A549 (cell line): Measurements from ENCODE around the gene TFCP2L1. TPM values are rescaled to one million over a fixed set of nuclear protein-coding genes. Genes with fewer than 3 reads are reported as not detected.

Source experiments
- ATAC-seq, 2 experiments: fragments of 200-7000 bp in 1 of 2; fragments of >200 bp in 1 of 2; cut with Nextera tagmentation in 1 of 2; cut with Tn5 transposase in 1 of 2; 3 replicates each; pipeline versions ENCODE4 v1.8.0 to v1.9.1; 2018 to 2020; ENCODE audit warnings: mild to moderate bottlenecking in 1 of 2, moderate library complexity in 1 of 2
- CTCF ChIA-PET: fragments of 300-600 bp; sonication (Branson Sonifier 250); formaldehyde crosslinking; extraction: SDS; loops from one replicate; lab custom pipeline; 2021; ENCODE audit warnings: antibody characterized with exemption, inconsistent platforms; lab: Yijun Ruan, JAX
- POLR2A ChIA-PET: fragments of 350-600 bp; formaldehyde crosslinking; extraction: SDS; loops from one replicate; lab custom pipeline; 2021; ENCODE audit warnings: antibody characterized with exemption, inconsistent platforms; lab: Yijun Ruan, JAX
- DNase-seq, 2 experiments: peaks; one replicate each; pipeline versions ENCODE4 v3.0.0 to v3.0.0-alpha.2; 2011 to 2016; ENCODE audit warnings: low read depth in 1 of 2, low spot score in 1 of 2
- FAIRE-seq: peaks from 2 replicates; lab custom pipeline; 2011; peaks lifted over from hg19 to GRCh38; lab: Jason Lieb, UNC
- H3K27ac ChIP-seq, 2 experiments: fragments of >200 bp; sonication (Bioruptor Twin); formaldehyde crosslinking; 3 replicates each; pipeline ENCODE4 v1.5.1; 2016 to 2017
- H3K4me1 ChIP-seq: fragments of >200 bp; sonication (Bioruptor Twin); formaldehyde crosslinking; 3 replicates; pipeline ENCODE4 v1.6.1; 2016
- H3K4me2 ChIP-seq: fragments of >200 bp; sonication (Bioruptor Twin); formaldehyde crosslinking; 3 replicates; pipeline ENCODE4 v1.6.1; 2016
- H3K4me3 ChIP-seq: fragments of >200 bp; sonication (Bioruptor Twin); formaldehyde crosslinking; 3 replicates; pipeline ENCODE4 v1.5.1; 2016
- H3K9me3 ChIP-seq: fragments of >200 bp; sonication (Bioruptor Twin); formaldehyde crosslinking; 3 replicates; pipeline ENCODE4 v1.6.1; 2016
- BHLHE40 ChIP-seq: IDR thresholded peaks from 2 replicates; pipeline ENCODE4 v1.6.1; 2012; ENCODE audit warnings: low read depth, low read length, inconsistent platforms
- CHD4 ChIP-seq: fragments of 200-600 bp; sonication (generic); IDR thresholded peaks from 2 replicates; pipeline ENCODE4 v1.6.1; 2016; ENCODE audit warnings: antibody characterized with exemption, mild to moderate bottlenecking, borderline replicate concordance
- EHMT2 ChIP-seq: fragments of 200-600 bp; sonication (generic); IDR thresholded peaks from 2 replicates; pipeline ENCODE4 v1.6.1; 2016; ENCODE audit warnings: antibody characterized with exemption, low read depth, mild to moderate bottlenecking, moderate library complexity
- ELK1 ChIP-seq: fragments of 150-350 bp; IDR thresholded peaks from 2 replicates; pipeline ENCODE4 v1.6.1; 2014; ENCODE audit warnings: low read depth, mild to moderate bottlenecking, low read length
- ESRRA ChIP-seq: fragments of 150-350 bp; IDR thresholded peaks from 2 replicates; pipeline ENCODE4 v1.6.1; 2014; ENCODE audit warnings: mild to moderate bottlenecking, low read length, borderline replicate concordance
- FOSB ChIP-seq: fragments of 250-450 bp; sonication (Bioruptor Pico); IDR thresholded peaks from 2 replicates; pipeline ENCODE4 v1.5.0; 2020; ENCODE audit warnings: mild to moderate bottlenecking, moderate library complexity
- FOSL2 ChIP-seq, 2 experiments: fragments of 450-650 bp in 1 of 2; fragments of >200 bp in 1 of 2; sonication (Bioruptor Twin) in 1 of 2; formaldehyde crosslinking; IDR thresholded peaks; 2 replicates each; pipeline versions ENCODE4 v1.5.0 to v1.6.1; 2016 to 2020; ENCODE audit warnings: mild to moderate bottlenecking in 1 of 2, moderate library complexity in 1 of 2
- GATA3 ChIP-seq: IDR thresholded peaks from 2 replicates; pipeline ENCODE4 v1.6.1; 2012; ENCODE audit warnings: borderline replicate concordance
- HEYL ChIP-seq: fragments of 250-450 bp; sonication (Bioruptor Pico); IDR thresholded peaks from 2 replicates; pipeline ENCODE4 v1.8.0; 2021; ENCODE audit warnings: mild to moderate bottlenecking, moderate library complexity
- HOXB13 ChIP-seq: fragments of 250-450 bp; sonication (Bioruptor Pico); IDR thresholded peaks from 2 replicates; pipeline ENCODE4 v1.5.0; 2020; ENCODE audit warnings: low read depth, mild to moderate bottlenecking, moderate library complexity
- KDM5A ChIP-seq: fragments of 200-600 bp; sonication (generic); IDR thresholded peaks from 2 replicates; pipeline ENCODE4 v1.6.1; 2016; ENCODE audit warnings: antibody characterized with exemption, mild to moderate bottlenecking
- MAX ChIP-seq: IDR thresholded peaks from 2 replicates; pipeline ENCODE4 v1.6.1; 2012
- MAZ ChIP-seq: fragments of 150-350 bp; IDR thresholded peaks from 2 replicates; pipeline ENCODE4 v1.6.1; 2014; ENCODE audit warnings: antibody characterized with exemption, low read depth, low read length, borderline replicate concordance
- MYC ChIP-seq: IDR thresholded peaks from 2 replicates; pipeline ENCODE4 v1.6.1; 2012; ENCODE audit warnings: mild to moderate bottlenecking, inconsistent platforms, low read length, improper control_type of control experiment, borderline replicate concordance
- NFE2L2 ChIP-seq: fragments of 150-350 bp; conservative IDR thresholded peaks from 2 replicates; pipeline ENCODE4 v1.6.1; 2014; ENCODE audit warnings: low read length
- NR3C1 ChIP-seq: fragments of >200 bp; sonication (Bioruptor Twin); formaldehyde crosslinking; IDR thresholded peaks from 3 replicates; pipeline ENCODE4 v1.6.1; 2017
- PHF8 ChIP-seq: fragments of 200-600 bp; sonication (generic); IDR thresholded peaks from 2 replicates; pipeline ENCODE4 v1.6.1; 2016; ENCODE audit warnings: low read depth, mild to moderate bottlenecking, antibody characterized with exemption, moderate library complexity, borderline replicate concordance
- POLR2A ChIP-seq: IDR thresholded peaks from 2 replicates; pipeline ENCODE4 v1.6.1; 2012; ENCODE audit warnings: mild to moderate bottlenecking, low read length
- POLR2AphosphoS2 ChIP-seq: conservative IDR thresholded peaks from 2 replicates; pipeline ENCODE4 v1.6.1; 2012; ENCODE audit warnings: low read length, improper control_type of control experiment, inconsistent platforms
- RARB ChIP-seq: fragments of 250-450 bp; sonication (Bioruptor Pico); IDR thresholded peaks from 2 replicates; pipeline ENCODE4 v1.8.0; 2021; ENCODE audit warnings: mild to moderate bottlenecking, moderate library complexity
- REST ChIP-seq: fragments of 200-600 bp; sonication (generic); IDR thresholded peaks from 2 replicates; pipeline ENCODE4 v1.6.1; 2016; ENCODE audit warnings: antibody characterized with exemption, mild to moderate bottlenecking, moderate library complexity
- RFX5 ChIP-seq: fragments of 450-650 bp; IDR thresholded peaks from 2 replicates; pipeline ENCODE4 v1.7.1; 2014; ENCODE audit warnings: antibody characterized with exemption, mild to moderate bottlenecking, moderate library complexity
- SMC3 ChIP-seq: fragments of >200 bp; sonication (Bioruptor Twin); formaldehyde crosslinking; IDR thresholded peaks from 3 replicates; pipeline ENCODE4 v1.6.1; 2018; ENCODE audit warnings: inconsistent platforms
- TFCP2L1 ChIP-seq: fragments of 250-450 bp; sonication (Bioruptor Pico); IDR thresholded peaks from 2 replicates; pipeline ENCODE4 v1.5.0; 2021; ENCODE audit warnings: mild to moderate bottlenecking
- ZC3H11A ChIP-seq: fragments of 450-650 bp; IDR thresholded peaks from 2 replicates; pipeline ENCODE4 v1.6.1; 2014; ENCODE audit warnings: antibody characterized with exemption, mild to moderate bottlenecking
- ZNF302 ChIP-seq: fragments of 250-450 bp; sonication (Bioruptor Pico); IDR thresholded peaks from 2 replicates; pipeline ENCODE4 v1.9.0; 2021; ENCODE audit warnings: inconsistent platforms, mild to moderate bottlenecking, moderate library complexity
- ZSCAN20 ChIP-seq: fragments of 250-450 bp; sonication (Bioruptor Pico); IDR thresholded peaks from 2 replicates; pipeline ENCODE4 v1.8.0; 2022; ENCODE audit warnings: mild to moderate bottlenecking, moderate library complexity
- WGBS: methylation state at CpG from one replicate; pipeline ENCODE4 v1.1.6; 2017; ENCODE audit errors: missing lambda C conversion rate; 5-methylcytosine and 5-hydroxymethylcytosine counted together
- polyA plus RNA-seq, 4 experiments: library from polyadenylated mRNA; depleted of rRNA in 3 of 4; stranded (reverse); fragments of >200 nt; fragmentation: RNase III in 1 of 4; extraction: RNeasy Plus Mini Kit Qiagen cat#74134 plus additional on column Dnase treatment in 1 of 4; gene quantifications; 2 replicates in 3 of 4; 3 replicates in 1 of 4; pipeline ENCODE4 v1.2.3, GENCODE V29; 2011 to 2017

TFCP2L1 gene
- polyA plus RNA-seq, 2 of the 4 experiments (the other 2 are of a cell fraction) = 1.3 to 3.1 TPM

- WGBS = 79% methylated on average over 12 of the region's 12 CpGs
- DNase-seq (no peak), ATAC-seq (no peak), FAIRE-seq (no peak)
- Histone ChIP-seq H3K9me3 (no peaks in the 10 kb centered on the region), H3K4me2 (no peak overlapping the region), H3K27ac (no peak overlapping the region), H3K4me1 (peaks cover 8% of the 10 kb centered on the region), H3K4me3 (no peak overlapping the region)
- CTCF ChIA-PET = interaction anchor here (1.0 to 2.3 kb wide), 3 partner anchors 9 to 194 kb away, joined by 4 to 6 read pairs (median 5); no protein-coding TSS in a partner anchor
- POLR2A ChIA-PET = no interaction called here
- TF ChIP-seq RARB (CRISPR knock-in tag) (no peak), CHD4 (no peak), ZC3H11A (no peak), MYC (no peak), ZNF302 (no peak), RFX5 (no peak), FOSB (CRISPR knock-in tag) (no peak), ZSCAN20 (CRISPR knock-in tag) (no peak), POLR2AphosphoS2 (no peak), BHLHE40 (no peak), EHMT2 (no peak), TFCP2L1 (CRISPR knock-in tag) (no peak), KDM5A (no peak), NR3C1 (no peak), ELK1 (no peak), MAX (no peak), ESRRA (no peak), SMC3 (no peak), NFE2L2 (no peak), MAZ (no peak)
Measured at GRCh38 chr2:121288454-121289231, 3.6 kb upstream of the TFCP2L1 start.

- TF ChIP-seq GATA3 = no peak
- H3K9me3 ChIP-seq = no peaks in the 10 kb centered on the region
- POLR2A ChIA-PET = no interaction called here
- FAIRE-seq (no peak), DNase-seq (no peak), ATAC-seq (no peak)
- no peak overlapping the region for H3K4me2 ChIP-seq
- no peak overlapping the region for H3K27ac ChIP-seq
- CTCF ChIA-PET = interaction anchor here (2.3 to 2.9 kb wide), 2 partner anchors 8 to 193 kb away, joined by 6 to 24 read pairs; no protein-coding TSS in a partner anchor
- no peak overlapping the region for H3K4me3 ChIP-seq
- 89% methylated on average over 4 of the region's 4 CpGs for WGBS
- peaks cover 15% of the 10 kb centered on the region for H3K4me1 ChIP-seq
Measured at GRCh38 chr2:121287956-121288355, 3.0 kb upstream of the TFCP2L1 start.

GRCh38 chr2:121287146-121287798 is 2.3 kb upstream of the TFCP2L1 start:
- Histone ChIP-seq H3K9me3 (no peaks in the 10 kb centered on the region), H3K4me3 (no peak overlapping the region), H3K4me1 (peaks cover 21% of the 10 kb centered on the region), H3K4me2 (no peak overlapping the region), H3K27ac (no peak overlapping the region)
- 82% methylated on average over 9 of the region's 9 CpGs for WGBS
- DNase-seq (no peak), ATAC-seq (no peak), FAIRE-seq (no peak)
- POLR2A ChIA-PET = no interaction called here
- CTCF ChIA-PET = interaction anchor here (0.7 to 2.9 kb wide), 3 partner anchors 9 to 192 kb away, joined by 3 to 24 read pairs (median 6); no protein-coding TSS in a partner anchor
- TF ChIP-seq HOXB13 (CRISPR knock-in tag) = no peak
- TF ChIP-seq MAX = no peak
- TF ChIP-seq EHMT2 = no peak
- no peak for TF ChIP-seq POLR2A
- no peak for TF ChIP-seq RARB (CRISPR knock-in tag)
- no peak for TF ChIP-seq ELK1
- no peak for TF ChIP-seq REST
- no peak for TF ChIP-seq PHF8
- no peak for TF ChIP-seq HEYL (CRISPR knock-in tag)
- TF ChIP-seq FOSL2 (IDR thresholded peaks at IDR 0.05) = no peak
- TF ChIP-seq FOSL2 (CRISPR knock-in tag; IDR thresholded peaks at IDR 0.05) = no peak
